GM12801 (cell line): ENCODE results near the gene INO80C.

Source experiments
- CTCF ChIP-seq: IDR thresholded peaks from one replicate; pipeline ENCODE4 v1.5.1; 2011; ENCODE audit warnings: control low read depth; ENCODE audit not compliant: insufficient read length; ENCODE audit errors: extremely low read depth

Gene INO80C

GRCh38 chr18:35511428-35511827 lies 13.7 kb upstream of the INO80C start:
- TF ChIP-seq CTCF, result no peak

GRCh38 chr18:35510076-35510651 lies 12.4 kb upstream of the INO80C start:
- no peak for TF ChIP-seq CTCF

DNA sequence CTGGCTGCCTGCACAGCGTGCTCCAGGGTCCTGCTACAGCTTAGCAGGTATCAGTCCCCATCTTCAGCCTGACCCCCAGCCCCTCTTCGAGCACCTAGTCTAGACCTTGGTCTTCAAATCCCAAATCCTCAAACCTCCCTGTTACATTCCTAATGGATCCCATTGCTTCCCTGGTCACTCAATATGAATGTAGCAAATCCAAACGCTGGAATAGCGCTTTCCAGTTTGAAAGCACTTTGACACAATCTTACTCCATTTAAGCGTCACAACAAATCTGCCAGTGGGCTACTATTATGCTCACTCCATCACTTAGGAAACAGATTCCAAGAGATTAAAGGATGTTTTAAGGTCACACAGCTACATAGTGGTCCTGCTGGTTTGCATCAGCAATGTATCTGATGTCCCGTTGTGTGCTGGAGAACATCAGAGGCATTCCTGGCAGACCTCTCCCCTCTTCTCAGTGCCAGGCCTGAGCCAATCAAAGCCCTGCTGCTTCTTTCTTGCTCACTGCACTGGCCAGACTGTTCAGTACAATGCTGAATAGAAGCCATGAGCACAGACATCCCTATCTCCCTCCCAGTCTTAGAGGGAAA lies 11.1 kb upstream of the INO80C start:
- no peak for TF ChIP-seq CTCF

DNA sequence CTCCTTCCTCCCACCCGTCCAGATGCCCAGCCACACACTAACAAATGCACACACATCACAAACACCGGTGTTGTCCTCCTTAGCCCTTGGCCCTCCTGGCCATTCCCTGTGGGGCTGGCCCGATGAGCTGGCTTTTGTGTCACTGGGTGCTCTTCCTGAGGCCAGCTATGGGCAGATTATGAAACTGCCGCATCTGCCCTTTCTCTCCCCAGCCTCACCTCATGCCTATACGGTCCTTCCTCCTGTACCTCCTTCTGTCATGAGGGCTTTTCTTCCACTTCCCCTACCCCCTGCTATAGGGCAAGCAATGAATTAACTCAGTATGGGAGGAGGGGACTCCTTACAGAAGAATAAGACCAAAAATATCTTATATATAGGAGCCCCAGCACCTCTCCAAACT lies 10.3 kb upstream of the INO80C start:
- no peak for TF ChIP-seq CTCF

DNA sequence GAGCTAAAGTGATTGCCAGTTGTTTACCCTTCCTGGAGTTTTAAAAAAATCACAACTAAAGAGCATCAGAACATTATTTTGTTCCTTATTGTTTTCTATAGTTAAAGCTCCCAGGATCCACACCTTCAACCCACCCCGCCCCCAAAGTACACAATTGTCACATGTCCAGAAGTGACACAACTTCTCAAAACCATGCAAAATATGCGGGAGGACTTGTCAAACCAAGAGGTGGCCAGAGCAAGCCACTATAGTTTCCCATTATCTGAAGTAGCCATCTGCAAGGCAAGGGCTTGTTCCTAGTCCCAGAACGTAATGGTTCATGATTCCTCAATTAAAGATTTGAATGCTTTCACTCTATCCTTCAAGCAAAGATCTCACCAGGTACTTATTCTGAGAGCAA lies 9.9 kb upstream of the INO80C start:
- no peak for TF ChIP-seq CTCF

- TF ChIP-seq CTCF, result no peak
Observed at GRCh38 chr18:35507192-35507591, 9.4 kb upstream of the INO80C start.

DNA sequence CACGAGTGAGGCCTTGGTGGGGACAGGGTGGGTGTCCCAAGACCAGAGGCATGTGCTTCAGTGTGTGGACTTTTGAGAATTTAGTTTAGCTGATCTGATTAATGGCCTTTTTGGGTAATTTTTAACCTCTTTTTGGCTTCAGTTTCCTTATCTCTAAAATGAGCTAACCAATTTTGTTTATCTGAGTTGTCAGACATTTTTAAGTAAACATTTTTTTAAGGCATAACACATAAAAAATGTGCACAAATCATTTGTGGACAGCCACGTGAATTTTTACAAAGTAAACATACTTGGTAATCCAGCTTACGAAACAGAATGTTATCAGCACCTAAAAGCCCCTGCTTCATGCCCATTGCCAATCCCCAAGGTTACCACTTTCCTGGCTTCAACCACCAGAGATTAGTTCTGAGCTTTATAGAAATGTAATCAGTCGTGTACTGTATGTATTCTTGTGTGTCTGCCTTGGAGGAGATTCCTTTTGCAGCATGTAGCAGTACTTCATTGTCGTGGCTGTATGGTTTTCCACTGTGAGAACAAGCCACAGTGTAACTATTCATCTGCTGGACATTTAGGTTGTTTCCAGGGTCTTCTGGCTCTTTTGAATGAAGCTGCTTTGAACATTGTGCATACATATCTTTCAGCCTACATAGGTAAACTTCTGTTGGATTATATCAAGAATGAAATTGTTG lies 8.4 kb upstream of the INO80C start:
- no peak for TF ChIP-seq CTCF
